Neuronal stem cell (in vitro differentiated cells): Measurements from ENCODE around the gene MICAL3.

ENCODE experiments used
- DNase-seq: peaks from one replicate; pipeline ENCODE4 v3.0.0-alpha.2; 2013; ENCODE audit warnings: low spot score
- H2AFZ ChIP-seq: one replicate; pipeline ENCODE4 v1.6.1; 2013; ENCODE audit warnings: mild to moderate bottlenecking, low read length, inconsistent platforms
- H2AK5ac ChIP-seq: 2 replicates; pipeline ENCODE4 v1.6.1; 2013; ENCODE audit warnings: low read depth, mild to moderate bottlenecking, inconsistent platforms, low read length, moderate library complexity, mixed read lengths
- H2BK120ac ChIP-seq: 2 replicates; pipeline ENCODE4 v1.6.1; 2013; ENCODE audit warnings: low read depth, mild to moderate bottlenecking, inconsistent platforms, low read length, moderate library complexity, mixed read lengths
- H2BK12ac ChIP-seq: one replicate; pipeline ENCODE4 v1.6.1; 2013; ENCODE audit warnings: low read length, inconsistent platforms
- H2BK15ac ChIP-seq: 2 replicates; pipeline ENCODE4 v1.6.1; 2013; ENCODE audit warnings: mild to moderate bottlenecking, low read length, inconsistent platforms, mixed read lengths
- H2BK5ac ChIP-seq: one replicate; pipeline ENCODE4 v1.6.1; 2013; ENCODE audit warnings: inconsistent platforms, mild to moderate bottlenecking, low read length, moderate library complexity
- H3K14ac ChIP-seq: one replicate; pipeline ENCODE4 v1.6.1; 2013; ENCODE audit warnings: low read length, inconsistent platforms
- H3K18ac ChIP-seq: 2 replicates; pipeline ENCODE4 v1.6.1; 2013; ENCODE audit warnings: low read length, inconsistent platforms
- H3K23ac ChIP-seq: 2 replicates; pipeline ENCODE4 v1.6.1; 2013; ENCODE audit warnings: low read depth, mild to moderate bottlenecking, mixed read lengths, low read length, inconsistent platforms; ENCODE audit not compliant: poor library complexity
- H3K27ac ChIP-seq: replicated peaks from 3 replicates; pipeline ENCODE4 v1.5.1; 2013; ENCODE audit warnings: low read length, inconsistent platforms
- H3K27me3 ChIP-seq, 3 experiments: 2 replicates each; pipeline ENCODE4 v1.6.1; 2013; ENCODE audit warnings: low read length in 3 of 3, mild to moderate bottlenecking in 2 of 3, inconsistent platforms in 1 of 3, low read depth in 1 of 3, mixed read lengths in 1 of 3, moderate library complexity in 1 of 3; ENCODE audit not compliant: control insufficient read depth in 3 of 3, insufficient read depth in 3 of 3
- H3K36me3 ChIP-seq, 2 donors: replicated peaks in 1 of 2; 2 replicates each; pipeline ENCODE4 v1.6.1; 2013; ENCODE audit warnings: low read length in 2 of 2; ENCODE audit not compliant: control insufficient read depth in 2 of 2, insufficient read depth in 2 of 2
- H3K4ac ChIP-seq: 2 replicates; pipeline ENCODE4 v1.6.1; 2013; ENCODE audit warnings: inconsistent platforms, mild to moderate bottlenecking, low read length, moderate library complexity
- H3K4me1 ChIP-seq, 2 donors: 1 replicate in 1 of 2; 2 replicates in 1 of 2; pipeline ENCODE4 v1.6.1; 2013; ENCODE audit warnings: low read length in 2 of 2, low read depth in 1 of 2; ENCODE audit not compliant: control insufficient read depth in 2 of 2, insufficient read depth in 1 of 2
- H3K4me2 ChIP-seq: one replicate; pipeline ENCODE4 v1.6.1; 2013; ENCODE audit warnings: mild to moderate bottlenecking, low read length, inconsistent platforms; ENCODE audit not compliant: insufficient read depth, poor library complexity, severe bottlenecking
- H3K4me3 ChIP-seq, 2 donors: 2 replicates each; pipeline ENCODE4 v1.5.1; 2013; ENCODE audit warnings: low read length in 2 of 2, mild to moderate bottlenecking in 2 of 2, inconsistent platforms in 1 of 2, moderate library complexity in 1 of 2
- H3K79me1 ChIP-seq: one replicate; pipeline ENCODE4 v1.6.1; 2013; ENCODE audit warnings: low read depth, mild to moderate bottlenecking, inconsistent platforms, low read length, moderate library complexity
- H3K9ac ChIP-seq: one replicate; pipeline ENCODE4 v1.6.1; 2013; ENCODE audit warnings: mild to moderate bottlenecking, low read depth, low read length, inconsistent platforms; ENCODE audit not compliant: poor library complexity
- H3K9me3 ChIP-seq, 2 donors: replicated peaks in 1 of 2; 2 replicates each; pipeline versions ENCODE3 to v1.6.1; 2013; ENCODE audit warnings: low read length in 2 of 2, mild to moderate bottlenecking in 2 of 2, inconsistent platforms in 1 of 2, low read depth in 1 of 2, mixed read lengths in 1 of 2, moderate library complexity in 1 of 2; ENCODE audit not compliant: control insufficient read depth in 2 of 2, insufficient read depth in 1 of 2
- H4K8ac ChIP-seq: one replicate; pipeline ENCODE4 v1.6.1; 2013; ENCODE audit warnings: low read depth, mild to moderate bottlenecking, inconsistent platforms, low read length, moderate library complexity
- H4K91ac ChIP-seq: one replicate; pipeline ENCODE4 v1.6.1; 2013; ENCODE audit warnings: low read length, low read depth, mild to moderate bottlenecking, inconsistent platforms; ENCODE audit not compliant: poor library complexity
- WGBS, 2 donors: extraction: QIAGEN DNeasy Blood & Tissue Kit; methylation state at CpG; one replicate each; pipeline ENCODE4 v1.1.7; 2013; ENCODE audit warnings: missing lambda C conversion rate in 2 of 2, mixed read lengths in 1 of 2; ENCODE audit not compliant: insufficient read length in 2 of 2, insufficient replicate concordance in 1 of 2; ENCODE audit errors: extremely low coverage in 2 of 2; 5-methylcytosine and 5-hydroxymethylcytosine counted together

MICAL3 gene

GRCh38 chr22:17926516-17926915 lies 97.8 kb downstream of the MICAL3 start:
- H3K36me3 ChIP-seq = no peaks in the 10 kb centered on the region
- DNase-seq = no peak
- no peak overlapping the region for H2AFZ ChIP-seq

GRCh38 chr22:17925431-17925841 lies 98.9 kb downstream of the MICAL3 start:
- Histone ChIP-seq H2BK5ac (no peak overlapping the region), H3K4me3 (no peak overlapping the region), H2BK12ac (no peak overlapping the region), H2AFZ (no peak overlapping the region), H3K36me3 (no peaks in the 10 kb centered on the region), H3K14ac (no peak overlapping the region), H3K27me3 (no peaks in the 10 kb centered on the region), H3K79me1 (peaks cover 6% of the 10 kb centered on the region), H3K4ac (no peak overlapping the region), H2AK5ac (no peak overlapping the region), H2BK15ac (no peak overlapping the region), H3K27ac (no peak overlapping the region), H3K18ac (no peak overlapping the region), H2BK120ac (no peak overlapping the region), H3K9me3 (no peaks in the 10 kb centered on the region), H3K4me1 (peaks cover 4 to 6% of the 10 kb centered on the region in 2 donors), H4K91ac (no peak overlapping the region), H4K8ac (no peak overlapping the region), H3K23ac (no peak overlapping the region), H3K4me2 (no peak overlapping the region), H3K9ac (no peak overlapping the region)
- WGBS, 2 donors = no CpG with 5 or more reads among the region's 7 CpGs
- no peak for DNase-seq

More at GRCh38 chr22:17926516-17926915, 97.8 kb downstream of the MICAL3 start:
- H3K27ac ChIP-seq = no peak overlapping the region
- H3K9ac ChIP-seq = no peak overlapping the region
- no peak overlapping the region for H3K4me3 ChIP-seq
- peaks cover 6% of the 10 kb centered on the region for H3K79me1 ChIP-seq
- no peak overlapping the region for H3K4ac ChIP-seq
- WGBS, 2 donors = no CpG with 5 or more reads among the region's 7 CpGs
- H3K9me3 ChIP-seq = no peaks in the 10 kb centered on the region
- H3K18ac ChIP-seq = no peak overlapping the region
- H3K14ac ChIP-seq = no peak overlapping the region
- no peak overlapping the region for H4K91ac ChIP-seq
- no peak overlapping the region for H4K8ac ChIP-seq
- H2BK5ac ChIP-seq = no peak overlapping the region
- H3K4me2 ChIP-seq = no peak overlapping the region
- no peak overlapping the region for H2BK12ac ChIP-seq
- no peak overlapping the region for H2BK120ac ChIP-seq
- H3K4me1 ChIP-seq = peaks cover 0 to 4% of the 10 kb centered on the region in 2 donors
- H3K27me3 ChIP-seq = no peaks in the 10 kb centered on the region
- H2BK15ac ChIP-seq = no peak overlapping the region
- H2AK5ac ChIP-seq = no peak overlapping the region
- no peak overlapping the region for H3K23ac ChIP-seq

- Histone ChIP-seq H3K18ac (no peak overlapping the region), H3K23ac (no peak overlapping the region), H3K4ac (no peak overlapping the region), H3K4me2 (no peak overlapping the region), H3K14ac (no peak overlapping the region), H2BK120ac (no peak overlapping the region), H3K79me1 (peaks cover 6% of the 10 kb centered on the region), H2AFZ (no peak overlapping the region), H3K4me1 (peaks cover 6 to 12% of the 10 kb centered on the region in 2 donors), H3K9ac (no peak overlapping the region), H3K27me3 (no peaks in the 10 kb centered on the region), H3K27ac (no peak overlapping the region), H2BK5ac (no peak overlapping the region), H4K91ac (no peak overlapping the region), H3K4me3 (no peak overlapping the region), H3K9me3 (no peaks in the 10 kb centered on the region), H2BK12ac (no peak overlapping the region), H2BK15ac (no peak overlapping the region), H3K36me3 (no peaks in the 10 kb centered on the region), H4K8ac (no peak overlapping the region), H2AK5ac (no peak overlapping the region)
- no CpG with 5 or more reads among the region's 4 CpGs for WGBS, 2 donors
- DNase-seq = no peak
Observed at GRCh38 chr22:17924735-17925364, 99.5 kb downstream of the MICAL3 start.

GRCh38 chr22:17924076-17924475 lies 100.3 kb downstream of the MICAL3 start:
- peaks cover 6% of the 10 kb centered on the region for H3K79me1 ChIP-seq
- H3K4ac ChIP-seq = no peak overlapping the region
- no peak overlapping the region for H3K27ac ChIP-seq
- H3K4me3 ChIP-seq = no peak overlapping the region
- H3K4me1 ChIP-seq = peaks cover 9 to 17% of the 10 kb centered on the region in 2 donors
- no peak for DNase-seq
- H2BK120ac ChIP-seq = no peak overlapping the region
- no peak overlapping the region for H2AK5ac ChIP-seq
- no peaks in the 10 kb centered on the region for H3K27me3 ChIP-seq
- WGBS, 2 donors = no CpG with 5 or more reads among the region's 7 CpGs
- no peak overlapping the region for H3K4me2 ChIP-seq
- no peak overlapping the region for H3K18ac ChIP-seq
- H3K14ac ChIP-seq = no peak overlapping the region
- H2BK5ac ChIP-seq = no peak overlapping the region
- H2BK15ac ChIP-seq = no peak overlapping the region
- H4K8ac ChIP-seq = no peak overlapping the region
- H2BK12ac ChIP-seq = no peak overlapping the region
- no peaks in the 10 kb centered on the region for H3K36me3 ChIP-seq
- no peaks in the 10 kb centered on the region for H3K9me3 ChIP-seq
- H4K91ac ChIP-seq = no peak overlapping the region
- H2AFZ ChIP-seq = no peak overlapping the region
- H3K9ac ChIP-seq = no peak overlapping the region
- H3K23ac ChIP-seq = no peak overlapping the region
